Measurements from ENCODE around the gene NCK2. TPM values are rescaled to one million over a fixed set of nuclear protein-coding genes. Genes with fewer than 3 reads are reported as not detected.
A peak's percentile ranks its signal among the peaks of the same experiment; 100 is the strongest.

NCK2 gene
- total and polyA plus RNA-seq, 10 of the 15 experiments (the other 5 are each of a cell fraction or from before 2014, with no cell fraction given) = 1.2 to 30.9 (median 14.1) TPM

- intact Hi-C loops (cut with micrococcal nuclease; ENCODE audit: unreplicated experiment) = loop anchor here (5.0 kb wide), 1 partner anchor 141 kb away; no protein-coding TSS in a partner anchor
- ATAC-seq (peak; percentile 44; the same call in 2 of the 3 replicates), DNase-seq (ENCODE audit: low read depth, low spot score) (no peak), FAIRE-seq (no peak)
- 100% methylated on average over 2 of the region's 2 CpGs for WGBS (ENCODE audit: insufficient coverage, insufficient replicate concordance, low lambda C conversion rate, missing lambda C conversion rate)
- ChIA-PET CTCF (no interaction called here), SMC1A (ENCODE audit: uncharacterized antibody, unreplicated experiment) (no interaction called here), RAD21 (ENCODE audit: unreplicated experiment) (no interaction called here), POLR2A (interaction anchor here (0.7 kb wide), 1 partner anchor 88 kb away, joined by 3 read pairs; no protein-coding TSS in a partner anchor)
- Histone ChIP-seq H3K27ac (ENCODE audit: control insufficient read depth, insufficient read depth) (no peak overlapping the region), H3K79me2 (ENCODE audit: control insufficient read depth, insufficient read depth, low read length) (peaks cover 4% of the 10 kb centered on the region), H3K36me3 (ENCODE audit: control insufficient read depth in 2 of 2, insufficient read depth in 2 of 2, low read length in 1 of 2) (peaks cover 2 to 3% of the 10 kb centered on the region in 2 experiments), H4K20me1 (ENCODE audit: control insufficient read depth, insufficient read depth) (no peaks in the 10 kb centered on the region), H3K9ac (ENCODE audit: control insufficient read depth, insufficient read depth, low read length) (no peak overlapping the region), H3K4me2 (ENCODE audit: control insufficient read depth, insufficient read depth) (no peak overlapping the region), H3K9me3 (replicated peaks; ENCODE audit: control insufficient read depth, insufficient read depth, low read length) (peaks cover 7% of the 10 kb centered on the region), H3K27me3 (replicated peaks in 1 of 2; ENCODE audit: control insufficient read depth in 2 of 2, insufficient read depth in 2 of 2, low read length in 1 of 2) (no peaks in the 10 kb centered on the region), H3K4me1 (ENCODE audit: control insufficient read depth, insufficient read depth, low read length) (peaks cover 5% of the 10 kb centered on the region), H3K4me3 (no peak overlapping the region), H2AFZ (ENCODE audit: control insufficient read depth, low read depth, low read length) (no peak overlapping the region)
- no TSS peak for BruUV-seq (replicated peaks)
- in situ Hi-C loops (cut with MboI) = no loop called here
- TF ChIP-seq CUX1 (IDR thresholded peaks at IDR 0.05; ENCODE audit: insufficient replicate concordance, low read depth, low read length) (no peak), ZBTB40 (IDR thresholded peaks at IDR 0.05; ENCODE audit: borderline replicate concordance) (no peak), CBX3 (IDR thresholded peaks at IDR 0.05; ENCODE audit: borderline replicate concordance, low read depth) (no peak), ZNF274 (IDR thresholded peaks at IDR 0.05; ENCODE audit: insufficient read depth, insufficient read length) (no peak), CEBPZ (IDR thresholded peaks at IDR 0.05; ENCODE audit: low read depth, low read length) (no peak), POLR2AphosphoS2 (IDR thresholded peaks at IDR 0.05; ENCODE audit: low read depth, low read length) (no peak), IKZF1 (conservative IDR thresholded peaks at IDR 0.05) (no peak), NR2C2 (IDR thresholded peaks at IDR 0.05; ENCODE audit: borderline replicate concordance, control insufficient read depth, insufficient read length, low read depth) (no peak)
Measured at GRCh38 chr2:105888625-105889024, 143.9 kb downstream of the NCK2 start.

All from GM12878 (cell line).